ENCODE data around the gene TSFM. TPM values are rescaled to one million over a fixed set of nuclear protein-coding genes. Genes with fewer than 3 reads are reported as not detected.

Gene TSFM
- total and polyA plus RNA-seq, 7 donors: 8.0 to 49.3 (median 29.6) TPM

- Histone ChIP-seq H3K27ac (no peak overlapping the region), H3K4me1 (peaks cover 0 to 23% (median 20%) of the 10 kb centered on the region in 4 donors), H3K4me3 (no peak overlapping the region), H3K27me3 (peaks cover 12 to 26% (median 17%) of the 10 kb centered on the region in 3 donors), H3K36me3 (peaks cover 0 to 22% (median 13%) of the 10 kb centered on the region in 4 donors), H3K9me3 (no peaks in the 10 kb centered on the region)
- no peak for TF ChIP-seq POLR2AphosphoS5 (IDR thresholded peaks at IDR 0.05)
- TF ChIP-seq EP300 (IDR thresholded peaks at IDR 0.05): no peak
- TF ChIP-seq POLR2A (IDR thresholded peaks at IDR 0.05): no peak
- no peak for TF ChIP-seq CTCF (IDR thresholded peaks at IDR 0.05)
- DNase-seq: peak; percentile 54
- 92 to 94% methylated on average over 25 of the region's 25 CpGs for WGBS, 2 donors
- intact Hi-C loops (cut with DNase I): no loop called here
Measured at GRCh38 chr12:57758552-57759359, 23.8 kb upstream of the TSFM start.

- peaks cover 0 to 21% (median 15%) of the 10 kb centered on the region in 4 donors for H3K4me1 ChIP-seq
- no peak overlapping the region for H3K27ac ChIP-seq
- H3K27me3 ChIP-seq: peaks cover 19 to 34% (median 24%) of the 10 kb centered on the region in 3 donors
- no peak for DNase-seq
- H3K36me3 ChIP-seq: peaks cover 0 to 22% (median 13%) of the 10 kb centered on the region in 4 donors
- intact Hi-C loops (cut with DNase I): no loop called here
- 21 to 42% methylated on average over 3 of the region's 3 CpGs for WGBS, 2 donors
- TF ChIP-seq CTCF (IDR thresholded peaks at IDR 0.05) (no peak), POLR2AphosphoS5 (IDR thresholded peaks at IDR 0.05) (no peak), POLR2A (IDR thresholded peaks at IDR 0.05) (no peak), EP300 (IDR thresholded peaks at IDR 0.05) (no peak)
- H3K9me3 ChIP-seq: no peaks in the 10 kb centered on the region
- no peak overlapping the region for H3K4me3 ChIP-seq
Measured at GRCh38 chr12:57759360-57759980, 23.1 kb upstream of the TSFM start.

GRCh38 chr12:57760347-57760982 lies 22.1 kb upstream of the TSFM start:
- H3K4me1 ChIP-seq: peaks cover 0 to 27% (median 20%) of the 10 kb centered on the region in 4 donors
- intact Hi-C loops (cut with DNase I): no loop called here
- H3K36me3 ChIP-seq: peaks cover 0 to 22% (median 13%) of the 10 kb centered on the region in 4 donors
- no peak overlapping the region for H3K4me3 ChIP-seq
- no peak for DNase-seq
- no peak overlapping the region for H3K27ac ChIP-seq
- H3K27me3 ChIP-seq: peaks cover 29 to 44% (median 34%) of the 10 kb centered on the region in 3 donors
- WGBS, 2 donors: 90 to 91% methylated on average over 3 of the region's 3 CpGs
- no peaks in the 10 kb centered on the region for H3K9me3 ChIP-seq
- TF ChIP-seq POLR2AphosphoS5 (IDR thresholded peaks at IDR 0.05) (no peak), POLR2A (IDR thresholded peaks at IDR 0.05) (no peak), CTCF (IDR thresholded peaks at IDR 0.05) (no peak), EP300 (IDR thresholded peaks at IDR 0.05) (no peak)

- TF ChIP-seq EP300 (IDR thresholded peaks at IDR 0.05) (no peak), POLR2AphosphoS5 (IDR thresholded peaks at IDR 0.05) (no peak), CTCF (IDR thresholded peaks at IDR 0.05) (no peak)
- H3K36me3 ChIP-seq: peaks cover 0 to 22% (median 13%) of the 10 kb centered on the region in 4 donors
- H3K4me3 ChIP-seq: no peak overlapping the region
- no peak overlapping the region for H3K27ac ChIP-seq
- peaks cover 36 to 54% (median 44%) of the 10 kb centered on the region in 3 donors for H3K27me3 ChIP-seq
- WGBS, 2 donors: 95% methylated on average over 4 of the region's 4 CpGs
- H3K9me3 ChIP-seq: no peaks in the 10 kb centered on the region
- intact Hi-C loops (cut with DNase I): no loop called here
- peaks cover 0 to 28% (median 22%) of the 10 kb centered on the region in 4 donors for H3K4me1 ChIP-seq
- DNase-seq: no peak
Measured at GRCh38 chr12:57761391-57761998, 21.1 kb upstream of the TSFM start.

All from sigmoid colon (tissue), 7 donors.